A172 (cell line): Measurements from ENCODE around the gene ZSWIM3. TPM values are rescaled to one million over a fixed set of nuclear protein-coding genes. Genes with fewer than 3 reads are reported as not detected.

ENCODE experiments used
- DNase-seq: peaks from one replicate; pipeline ENCODE4 v3.0.0-alpha.2; 2015; ENCODE audit warnings: low spot score
- total RNA-seq: library from RNA; depleted of rRNA; stranded (reverse); fragments of >200 nt; shearing (Covaris generic); gene quantifications from 2 replicates; pipeline ENCODE4 v1.2.3, GENCODE V29; 2014

The ZSWIM3 gene
- total RNA-seq, 1 experiment from 2014 or later, result 4.2 TPM

- DNase-seq, result no peak
Observed at GRCh38 chr20:45909336-45909808, 52.0 kb downstream of the ZSWIM3 start.

- no peak for DNase-seq
Observed at GRCh38 chr20:45909817-45910669, 52.6 kb downstream of the ZSWIM3 start.

DNA sequence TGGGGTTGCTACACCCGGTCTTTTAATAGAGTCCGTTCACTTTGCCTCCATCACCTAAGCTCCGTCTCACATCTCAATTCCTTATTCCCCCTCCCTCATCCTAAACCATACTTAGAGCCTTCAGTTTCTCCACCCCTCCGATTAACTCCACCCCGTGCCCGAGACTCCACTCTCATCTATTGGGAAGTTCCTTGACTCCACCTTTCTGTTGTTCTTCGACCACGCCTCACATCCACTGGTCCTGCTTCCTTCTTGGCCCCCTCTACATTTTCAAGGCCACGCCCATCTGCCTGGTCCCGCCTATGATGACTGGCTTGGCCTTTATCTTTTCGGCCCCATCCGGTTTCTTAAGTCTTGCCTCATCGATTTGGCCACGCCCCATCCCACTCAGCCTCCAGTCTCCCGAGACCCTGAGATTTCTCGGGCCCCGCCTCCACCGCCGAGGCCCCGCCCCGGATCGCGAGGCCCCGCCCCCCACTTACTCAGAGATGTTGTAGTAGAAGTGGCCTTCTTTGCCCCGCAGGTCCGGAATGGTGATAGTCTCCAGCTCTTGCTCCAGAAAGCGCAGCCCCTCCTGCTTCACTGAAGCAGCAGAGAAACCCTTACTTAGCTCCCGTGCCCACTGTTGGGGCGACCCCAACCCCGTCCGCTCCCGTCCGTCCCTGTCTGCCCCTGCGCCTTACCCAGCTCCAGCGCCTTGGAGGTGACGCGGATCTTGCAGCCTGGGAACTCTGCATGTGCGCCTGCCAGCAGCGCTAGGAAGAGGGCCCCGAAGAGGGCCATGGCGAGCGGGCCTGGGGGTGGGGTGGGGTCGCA lies 53.5 kb downstream of the ZSWIM3 start:
- peak; percentile 98 for DNase-seq

- DNase-seq, result no peak
Observed at GRCh38 chr20:45911486-45912343, 54.3 kb downstream of the ZSWIM3 start, which contains the start of gene PLTP. Gene PLTP (minus strand): TSS chr20:45912155. CDS start chr20:45911452, 703 bp downstream.

- DNase-seq, result no peak
Observed at GRCh38 chr20:45912344-45912682, 54.9 kb downstream of the ZSWIM3 start.

- no peak for DNase-seq
Observed at GRCh38 chr20:45913116-45913515, 55.7 kb downstream of the ZSWIM3 start.

DNA sequence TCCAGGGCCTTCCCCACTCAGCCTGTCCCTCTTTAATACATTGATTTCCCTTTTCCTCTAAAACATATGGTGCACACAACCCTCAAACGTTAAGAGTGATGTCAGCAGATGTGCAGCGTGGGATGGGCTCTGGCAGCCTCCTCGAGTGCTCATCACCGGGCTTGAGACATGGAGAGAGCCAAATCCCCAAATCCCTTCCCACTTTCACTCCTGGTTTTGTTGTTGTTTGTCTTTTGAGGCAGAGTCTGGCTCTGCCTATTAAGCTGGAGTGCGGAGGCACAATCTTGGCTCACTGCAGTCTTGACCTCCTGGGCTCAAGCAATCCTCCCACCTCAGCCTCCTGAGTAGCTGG lies 60.4 kb downstream of the ZSWIM3 start:
- no peak for DNase-seq

DNA sequence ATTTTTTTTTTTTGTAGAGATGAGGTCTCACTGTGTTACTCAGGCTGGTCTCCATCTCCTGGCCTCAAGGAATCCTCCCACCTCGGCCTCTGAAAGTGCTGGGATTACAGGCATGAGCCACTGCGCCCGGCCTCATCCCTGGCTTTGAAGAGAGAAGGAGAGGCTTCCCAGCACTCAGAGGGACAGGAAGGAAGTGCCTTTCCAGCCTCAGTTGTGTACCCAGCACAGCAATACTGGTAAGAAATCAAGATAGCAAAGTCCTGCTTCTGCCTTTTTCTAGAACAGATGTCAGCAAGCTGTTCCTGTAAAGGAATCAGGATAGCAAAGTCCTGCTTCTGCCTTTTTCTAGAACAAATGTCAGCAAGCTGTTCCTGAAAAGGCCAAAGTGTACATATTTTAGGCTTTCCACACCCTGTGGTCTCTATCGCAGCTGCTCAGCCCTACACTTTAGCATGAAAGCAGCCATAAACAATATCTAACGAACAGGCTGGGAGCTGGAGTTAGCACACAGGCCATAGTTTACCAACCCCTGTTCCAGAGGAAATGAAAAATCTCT lies 60.8 kb downstream of the ZSWIM3 start:
- no peak for DNase-seq

DNA sequence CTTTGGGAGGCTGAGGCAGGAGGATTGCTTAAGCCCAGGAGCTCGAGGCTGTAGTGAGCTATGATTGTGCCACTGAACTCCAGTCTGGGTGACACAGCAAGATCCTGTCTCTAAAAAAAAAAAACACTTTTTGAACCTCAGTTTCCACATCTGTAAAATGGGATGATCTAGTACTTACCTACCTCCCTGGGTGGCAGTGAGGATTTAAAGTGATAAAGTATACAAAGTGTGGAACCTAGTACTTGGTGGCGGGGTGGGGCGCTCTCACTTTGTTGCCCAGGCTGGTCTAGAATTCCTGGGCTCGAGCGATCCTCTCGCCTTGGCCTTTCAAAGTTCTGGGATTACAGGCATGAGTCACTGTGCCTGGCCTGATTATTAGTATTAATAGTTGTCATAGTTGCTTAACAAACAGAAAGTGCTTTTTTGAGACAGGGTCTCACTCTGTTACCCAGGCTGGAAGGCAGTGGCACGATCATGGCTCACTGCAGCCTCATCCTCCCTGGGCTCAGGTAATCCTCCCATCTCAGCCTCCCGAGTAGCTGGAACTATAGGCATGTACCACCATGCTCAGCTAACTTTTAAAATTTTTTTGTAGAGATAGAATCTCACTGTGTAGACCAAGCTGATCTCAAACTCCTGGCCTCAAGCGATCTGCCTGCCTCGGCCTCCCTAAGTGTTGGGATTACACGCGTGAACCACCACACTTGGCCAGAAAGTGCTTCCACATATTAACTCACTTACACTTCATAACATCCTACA lies 61.5 kb downstream of the ZSWIM3 start:
- DNase-seq, result no peak

DNA sequence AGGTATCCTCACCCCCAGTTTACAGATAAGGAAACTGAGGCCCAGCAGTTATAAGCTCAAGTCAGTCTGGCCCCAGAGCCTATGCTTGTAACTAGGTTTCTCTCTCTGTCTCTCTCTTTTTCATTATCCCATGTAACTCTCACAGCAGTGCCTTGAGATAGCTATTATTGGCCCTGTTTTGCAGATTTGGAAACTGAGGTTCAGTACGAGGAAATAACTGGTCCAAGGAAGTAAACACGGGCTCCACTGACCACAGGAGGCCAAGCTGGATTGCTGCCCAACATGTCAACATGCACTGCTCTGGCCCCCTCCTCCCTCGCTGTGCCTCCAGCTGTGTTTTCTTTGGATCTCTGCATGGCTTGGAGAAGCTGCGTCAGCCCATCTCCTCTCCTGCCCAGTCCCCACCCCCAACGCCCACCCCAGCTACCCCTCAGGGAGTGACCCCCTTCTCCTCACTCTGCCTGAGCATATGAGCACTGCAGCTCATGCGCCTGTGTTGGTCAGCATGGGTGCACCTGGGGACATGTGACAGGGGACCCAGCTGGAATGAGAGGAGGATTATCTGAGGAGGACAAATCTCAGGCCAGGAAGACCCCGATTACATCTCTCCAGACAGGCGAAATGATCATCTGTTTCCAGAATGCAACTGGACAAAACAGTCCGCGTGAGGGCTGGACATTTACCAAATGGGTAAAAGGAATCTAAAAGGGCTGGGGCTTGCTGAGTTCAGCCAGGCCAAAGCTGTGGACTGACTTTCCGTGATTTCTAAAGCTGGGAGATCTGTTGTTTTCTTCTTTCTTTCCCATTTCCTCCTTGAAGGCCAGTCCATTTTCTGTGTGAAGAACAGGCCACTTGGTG lies 62.4 kb downstream of the ZSWIM3 start:
- no peak for DNase-seq

DNA sequence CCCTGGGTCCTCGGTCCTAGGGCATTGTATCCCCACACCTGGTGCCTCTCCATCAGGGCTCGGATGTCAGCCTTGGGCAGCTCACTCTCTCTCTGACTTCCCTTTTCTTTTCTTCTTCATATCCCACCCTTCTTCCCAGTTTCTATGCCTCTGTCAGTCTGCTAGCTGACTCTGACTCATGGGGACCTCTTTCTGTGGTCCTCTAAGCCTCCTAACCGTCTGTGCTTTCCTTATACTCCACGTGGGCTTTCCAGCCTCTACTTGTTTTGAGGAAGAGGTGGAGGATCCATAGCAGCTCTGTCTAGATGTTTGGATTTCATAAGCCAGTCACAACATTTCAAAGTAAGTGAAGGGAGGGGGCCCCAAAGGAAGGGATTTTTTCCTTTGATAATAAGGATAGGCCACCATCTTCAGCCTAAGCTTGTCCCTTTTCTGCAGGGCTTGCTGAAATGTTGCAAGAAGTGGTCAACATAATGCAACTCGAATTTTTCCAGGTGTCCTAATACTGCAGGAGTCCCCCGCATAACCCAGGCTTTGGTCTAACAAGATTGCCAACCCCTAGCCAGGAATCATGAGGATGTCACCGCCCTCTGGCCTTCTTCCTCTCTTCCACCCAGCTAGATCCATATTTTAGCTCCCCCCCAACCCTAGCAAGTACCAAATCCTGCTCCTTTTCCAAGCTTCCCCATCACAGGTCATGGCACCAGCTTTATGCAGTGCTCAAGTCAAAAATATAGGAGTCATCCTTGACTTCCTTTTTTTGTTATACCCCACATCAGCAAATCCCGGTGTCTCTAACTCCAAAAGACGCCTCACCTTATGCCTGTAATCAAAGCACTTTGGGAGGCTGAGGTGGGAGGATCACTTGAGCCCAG lies 63.3 kb downstream of the ZSWIM3 start:
- DNase-seq, result no peak

DNA sequence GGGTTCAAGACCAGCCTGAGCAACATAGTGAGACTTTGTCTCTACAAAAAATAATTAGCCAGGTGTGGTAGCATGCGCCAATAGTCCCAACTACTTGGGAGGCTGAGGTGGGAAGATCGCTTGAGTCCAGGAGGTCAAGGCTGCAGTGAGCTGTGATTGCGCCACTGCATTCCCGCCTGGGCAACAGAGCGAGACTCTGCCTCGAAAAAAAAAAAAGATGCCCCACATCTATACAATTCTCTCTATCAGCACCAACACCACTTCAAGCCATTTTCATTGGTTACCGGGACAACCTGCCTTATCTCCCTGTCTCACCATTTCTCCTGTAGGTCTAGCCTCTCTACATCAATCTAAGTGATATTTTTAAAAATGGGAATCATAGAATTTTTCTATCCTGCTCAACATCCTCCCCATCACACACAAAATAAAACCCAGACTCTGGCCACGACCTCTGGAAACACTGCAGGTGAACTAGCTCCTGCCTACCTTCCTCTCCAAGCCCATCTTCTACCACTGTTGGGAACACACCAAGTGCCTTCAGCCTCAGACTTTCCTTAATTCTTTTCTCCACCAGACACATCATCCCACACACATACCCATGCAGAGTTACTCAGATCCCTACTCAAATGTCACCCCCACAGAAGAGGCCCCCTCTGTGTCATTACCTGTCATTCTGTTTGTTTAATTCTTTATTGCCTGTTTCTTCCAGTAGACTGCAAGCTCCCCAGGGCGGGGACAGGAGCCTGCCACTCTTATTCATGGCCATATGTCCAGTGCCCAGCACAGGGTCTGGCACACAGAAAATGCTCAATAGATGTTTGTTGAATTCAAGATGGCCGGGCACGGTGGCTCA lies 64.1 kb downstream of the ZSWIM3 start:
- DNase-seq, result no peak

DNA sequence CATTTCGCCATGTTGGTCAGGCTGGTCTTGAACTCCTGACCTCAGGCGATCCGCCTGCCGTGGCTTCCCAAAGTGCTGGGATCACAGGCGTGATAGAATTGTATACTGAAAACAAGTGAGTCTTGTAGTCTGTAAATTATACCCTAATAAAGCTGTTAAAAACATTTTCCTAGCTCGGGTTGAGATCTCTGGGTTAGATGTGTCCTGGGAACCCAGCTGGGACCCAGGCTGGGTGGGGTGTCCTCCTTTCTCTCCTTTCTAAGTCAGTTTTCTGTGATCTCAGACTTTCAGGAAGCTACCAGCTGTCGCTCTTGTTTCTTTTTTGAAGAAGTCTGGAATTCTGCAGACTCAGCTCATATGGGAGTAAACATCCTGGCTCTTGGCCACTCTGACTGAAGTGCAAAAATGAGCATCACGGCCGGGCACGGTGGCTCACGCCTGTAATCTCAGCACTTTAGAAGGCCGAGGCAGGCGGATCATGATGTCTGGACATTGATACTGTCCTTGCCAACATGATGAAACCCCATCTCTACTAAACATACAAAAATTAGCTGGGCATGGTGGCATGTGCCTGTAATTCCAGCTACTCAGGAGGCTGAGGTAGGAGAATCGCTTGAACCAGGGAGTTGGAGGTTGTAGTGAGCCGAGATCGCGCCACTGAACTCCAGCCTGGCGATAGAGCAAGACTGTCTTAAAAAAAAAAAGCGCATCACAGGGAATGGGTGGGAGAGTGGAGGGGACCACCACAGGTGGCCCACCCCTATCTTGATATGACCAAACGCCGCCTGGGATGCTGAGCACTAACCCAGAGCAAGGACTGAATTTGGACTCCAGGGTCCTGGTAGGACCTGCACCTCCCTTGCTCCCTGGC lies 67.2 kb downstream of the ZSWIM3 start:
- no peak for DNase-seq

DNA sequence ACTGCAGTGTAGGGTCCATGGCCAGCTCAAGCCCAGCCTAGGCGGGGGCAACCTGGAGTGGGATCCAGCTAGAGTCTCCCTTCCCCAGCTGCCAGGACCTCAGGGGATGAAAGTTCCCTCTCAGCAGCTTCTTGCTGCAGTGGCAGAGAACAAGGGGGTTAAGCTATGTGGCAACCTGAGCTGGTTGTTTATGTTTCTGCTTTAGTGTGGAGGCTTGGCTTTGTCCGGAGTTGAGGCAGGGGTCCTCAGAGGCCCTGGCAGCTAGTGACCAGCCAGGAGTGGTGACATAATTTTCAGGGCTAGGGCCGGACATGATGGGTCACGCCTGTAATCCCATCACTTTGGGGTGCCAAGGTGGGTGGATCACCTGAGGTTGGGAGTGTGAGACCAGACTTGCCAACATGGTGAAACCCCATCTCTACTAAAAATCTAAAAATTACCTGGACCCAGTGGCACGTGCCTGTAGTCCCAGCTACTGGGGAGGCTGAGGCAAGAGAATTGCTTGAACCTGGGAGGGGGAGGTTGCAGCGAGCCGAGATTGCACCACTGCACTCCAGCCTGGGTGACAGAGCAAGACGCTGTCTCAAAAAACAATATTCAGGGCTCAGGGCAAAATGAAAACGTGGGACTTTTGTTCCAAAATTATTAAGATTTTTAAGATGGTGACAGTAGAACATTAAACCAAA lies 68.5 kb downstream of the ZSWIM3 start:
- DNase-seq, result no peak

GRCh38 chr20:45926731-45927070 lies 69.3 kb downstream of the ZSWIM3 start:
- DNase-seq, result no peak

DNA sequence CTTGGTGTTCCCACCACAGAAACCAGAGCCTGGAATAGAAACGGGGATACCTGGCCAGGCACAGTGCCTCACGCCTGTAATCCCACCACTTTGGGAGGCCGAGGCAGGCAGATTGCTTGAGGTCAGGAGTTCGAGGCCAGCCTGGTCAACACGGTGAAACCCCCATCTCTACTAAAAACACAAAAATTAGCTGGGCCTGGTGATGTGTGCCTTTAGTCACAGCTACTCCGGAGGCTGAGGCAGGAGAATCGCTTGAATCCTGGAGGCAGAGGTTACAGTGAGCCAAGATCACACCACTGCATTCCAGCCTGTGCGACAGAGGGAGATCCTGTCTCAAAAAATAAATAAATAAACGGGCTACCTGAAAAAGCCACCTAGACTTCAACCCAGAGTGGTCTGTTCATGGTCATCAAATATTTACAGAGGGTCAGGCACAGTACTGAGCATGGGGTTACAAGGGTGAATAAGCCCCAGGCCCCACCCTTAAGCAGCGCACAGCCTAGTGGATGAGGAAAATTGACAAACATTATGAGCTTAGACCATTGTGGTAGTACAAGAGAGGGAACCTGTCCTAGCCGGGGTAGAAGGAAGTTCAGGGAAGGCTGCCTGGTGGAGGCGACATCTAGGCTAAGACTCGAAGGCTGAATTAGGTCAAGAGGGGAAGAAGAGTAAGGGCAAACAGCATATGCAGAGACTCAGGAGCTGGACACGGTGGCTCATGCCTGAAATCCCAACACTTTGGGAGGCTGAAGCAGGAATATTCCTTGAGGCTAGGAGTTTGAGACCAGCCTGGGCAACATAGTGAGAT lies 69.9 kb downstream of the ZSWIM3 start:
- DNase-seq, result no peak
